NOMO-1 treated with dmso at 0.1 percent for 144 hours (cell line): Measurements from ENCODE around the gene PDXK.

Source experiments
- DNase-seq: peaks from one replicate; lab custom pipeline; 2025; ENCODE audit not compliant: unreplicated experiment; lab: John Stamatoyannopoulos, UW

Gene PDXK

GRCh38 chr21:43761886-43762285 lies 43.0 kb downstream of the PDXK start:
- no peak for DNase-seq

- no peak for DNase-seq
Observed at GRCh38 chr21:43762303-43763128, 43.6 kb downstream of the PDXK start.

GRCh38 chr21:43763901-43764523 lies 45.1 kb downstream of the PDXK start:
- DNase-seq, result no peak

GRCh38 chr21:43764576-43765495 lies 45.9 kb downstream of the PDXK start:
- DNase-seq, result no peak

GRCh38 chr21:43766734-43767497 lies 48.0 kb downstream of the PDXK start:
- no peak for DNase-seq

- DNase-seq, result no peak
Observed at GRCh38 chr21:43767498-43767983, 48.6 kb downstream of the PDXK start.

GRCh38 chr21:43767984-43768867 lies 49.3 kb downstream of the PDXK start:
- no peak for DNase-seq

GRCh38 chr21:43768868-43769167 lies 49.9 kb downstream of the PDXK start:
- no peak for DNase-seq

- no peak for DNase-seq
Observed at GRCh38 chr21:43769325-43769958, 50.5 kb downstream of the PDXK start.

- no peak for DNase-seq
Observed at GRCh38 chr21:43770066-43770655, 51.2 kb downstream of the PDXK start.

GRCh38 chr21:43771199-43771675 lies 52.3 kb downstream of the PDXK start:
- DNase-seq, result no peak

GRCh38 chr21:43771698-43772424 lies 52.9 kb downstream of the PDXK start:
- DNase-seq, result no peak

GRCh38 chr21:43772425-43772821 lies 53.5 kb downstream of the PDXK start:
- DNase-seq, result no peak

GRCh38 chr21:43774163-43774562 lies 55.2 kb downstream of the PDXK start:
- DNase-seq, result no peak

GRCh38 chr21:43775190-43775589 lies 56.3 kb downstream of the PDXK start:
- DNase-seq, result no peak

- no peak for DNase-seq
Observed at GRCh38 chr21:43775795-43776430, 57.0 kb downstream of the PDXK start, which contains the start of gene CSTB. Gene CSTB, minus strand, starts transcription at chr21:43776308. Its CDS starts 39 bp downstream, at chr21:43776269.

GRCh38 chr21:43777953-43778352 lies 59.0 kb downstream of the PDXK start:
- DNase-seq, result no peak
